ENCODE measurements around the gene VAV3.

Gene VAV3

DNA sequence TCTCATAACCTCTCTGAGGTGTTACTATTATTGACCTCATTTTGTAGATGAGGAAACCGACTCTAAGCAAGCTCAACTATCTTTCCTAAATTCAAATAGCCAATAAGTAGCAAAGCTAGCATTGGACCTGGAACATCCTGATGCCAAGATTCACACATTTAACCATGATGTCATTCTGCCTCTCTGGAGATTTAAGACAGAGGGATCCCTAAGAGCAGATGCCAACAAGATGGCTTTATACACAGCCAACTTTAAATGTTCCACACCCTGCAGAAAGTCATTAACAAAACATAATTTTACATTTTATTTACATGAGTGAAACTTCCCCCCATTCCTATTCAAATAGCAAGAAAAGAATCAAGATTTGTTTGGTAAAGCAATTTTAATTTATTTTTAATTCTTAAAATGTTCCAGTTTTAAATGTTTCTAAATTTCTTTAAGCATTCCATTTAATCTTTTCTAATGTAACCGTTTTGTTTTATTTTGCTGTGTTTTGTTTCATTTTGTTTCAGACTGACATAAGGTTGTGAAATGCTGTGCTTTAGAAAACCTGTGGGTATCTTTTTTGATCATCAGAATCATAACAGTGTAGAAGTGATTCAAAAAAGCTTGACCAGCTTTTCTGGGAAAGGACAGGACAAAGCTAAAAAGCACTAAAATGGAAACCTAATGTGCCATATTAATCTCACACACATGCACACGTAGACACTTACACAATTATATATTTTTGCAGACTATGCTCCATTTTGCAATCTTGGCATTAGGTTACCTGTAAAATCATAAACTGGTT lies 7.6 kb upstream of the VAV3 start:
- no peak for DNase-seq

DNA sequence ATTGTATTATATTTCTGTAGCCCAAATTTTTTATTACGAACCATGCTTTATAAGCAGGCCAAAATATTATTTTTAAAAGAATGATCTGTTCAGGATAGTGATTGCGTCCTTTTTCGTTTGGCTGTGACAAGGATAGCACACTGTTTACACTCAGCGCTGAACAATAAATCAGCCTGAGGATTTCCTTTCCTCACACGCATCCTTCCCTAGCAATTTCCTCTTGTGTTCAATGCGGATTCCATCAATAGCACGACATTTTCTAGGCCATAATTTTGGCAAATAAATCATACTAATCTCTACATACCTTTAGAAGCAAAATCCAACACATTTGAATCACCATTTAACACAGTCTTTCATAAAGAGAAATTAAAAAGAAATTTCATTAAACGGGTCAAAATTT lies 1.6 kb upstream of the VAV3 start:
- DNase-seq: no peak

DNA sequence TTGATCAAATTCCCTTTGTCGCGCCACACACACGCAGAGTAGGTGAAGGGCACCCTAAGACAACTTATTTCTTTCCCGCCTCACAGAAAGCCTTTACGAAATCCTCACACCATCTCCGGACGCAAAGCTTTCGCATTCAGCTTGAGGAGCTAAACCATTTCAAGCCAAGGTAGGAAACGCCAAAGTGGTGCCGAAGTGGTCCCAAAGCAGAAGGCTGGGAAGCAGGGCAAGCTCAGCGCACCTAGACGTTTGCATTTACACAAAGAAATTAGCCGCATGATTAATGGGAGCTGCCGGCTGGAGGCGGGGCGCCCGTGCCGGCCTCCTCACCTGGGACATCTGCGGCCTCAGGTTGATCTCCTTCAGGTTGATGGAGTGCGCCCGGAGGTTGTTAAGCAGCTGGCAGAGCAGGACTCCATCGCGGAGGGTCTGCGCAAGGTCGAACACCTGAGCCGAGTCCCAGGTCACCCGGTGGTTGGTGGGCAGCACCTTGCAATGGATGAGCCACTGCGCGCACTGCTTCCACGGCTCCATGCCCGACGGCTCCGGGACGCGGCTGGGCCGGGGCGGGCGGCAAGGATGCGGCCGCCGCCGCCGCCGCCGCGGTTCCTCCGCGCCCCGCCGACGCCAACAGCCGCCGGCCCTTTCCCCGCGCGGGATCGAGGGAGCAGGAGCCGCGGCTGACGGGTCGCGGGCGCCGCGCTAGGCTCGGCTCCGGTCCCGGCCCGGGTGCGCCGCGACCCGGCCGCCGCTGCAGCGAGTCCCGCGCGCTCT lies 457 bp downstream of the VAV3 start:
- no peak for DNase-seq

DNA sequence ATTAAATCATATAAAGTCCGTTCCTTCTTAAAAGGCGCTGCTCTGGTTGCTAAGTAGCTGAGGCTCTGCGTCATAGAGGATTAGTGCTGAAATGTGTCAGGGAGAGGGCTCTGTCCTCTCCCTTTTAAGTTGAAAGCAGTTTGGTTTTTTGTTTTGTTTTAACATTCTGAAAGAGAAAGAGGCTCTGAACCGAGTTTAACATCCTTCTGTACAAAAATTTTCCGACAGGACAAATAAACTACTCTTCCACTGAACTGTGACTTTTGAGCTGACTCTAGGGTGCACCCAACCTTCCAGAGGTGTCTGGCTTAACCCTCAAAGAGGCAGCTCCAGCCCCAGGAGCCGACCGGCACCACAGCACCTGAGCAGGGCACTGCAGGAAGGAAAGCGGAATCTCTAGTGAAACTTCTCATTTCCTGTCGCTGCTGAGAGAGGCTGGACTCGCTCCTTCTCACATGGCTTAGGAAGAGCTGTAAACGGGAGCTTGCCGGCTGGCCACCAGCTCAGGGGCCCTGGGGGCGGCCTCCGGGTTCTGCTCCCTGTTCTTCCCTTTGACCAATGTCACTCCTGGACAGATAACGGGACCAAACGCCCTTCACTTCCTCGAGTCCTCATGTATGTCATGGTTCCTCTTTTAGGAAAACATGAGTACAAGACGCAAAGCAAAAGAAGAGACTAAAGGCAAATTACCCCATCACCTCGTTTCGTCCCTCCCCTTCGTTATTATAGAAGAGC lies 1.2 kb downstream of the VAV3 start:
- peak; percentile 58 for DNase-seq

DNA sequence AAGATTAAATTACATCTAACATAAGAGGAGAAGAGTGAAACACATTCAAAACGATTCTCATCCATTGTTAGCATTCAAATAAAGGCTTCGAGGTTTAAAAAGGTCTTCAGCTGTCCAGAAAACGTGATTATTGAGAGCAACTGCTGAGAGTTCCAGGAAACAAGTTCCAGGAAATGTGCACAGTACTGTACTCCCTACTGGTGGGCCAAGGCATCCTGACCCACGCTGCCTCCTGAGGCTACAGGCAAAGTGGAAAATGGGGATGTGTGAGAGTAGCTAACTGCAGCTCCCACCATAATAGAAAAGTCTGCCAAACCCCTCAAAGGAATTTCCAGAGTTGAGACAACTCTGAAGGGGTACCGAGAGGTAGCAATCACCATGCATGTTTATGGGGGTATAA lies 2.0 kb downstream of the VAV3 start:
- DNase-seq: peak; percentile 65

DNA sequence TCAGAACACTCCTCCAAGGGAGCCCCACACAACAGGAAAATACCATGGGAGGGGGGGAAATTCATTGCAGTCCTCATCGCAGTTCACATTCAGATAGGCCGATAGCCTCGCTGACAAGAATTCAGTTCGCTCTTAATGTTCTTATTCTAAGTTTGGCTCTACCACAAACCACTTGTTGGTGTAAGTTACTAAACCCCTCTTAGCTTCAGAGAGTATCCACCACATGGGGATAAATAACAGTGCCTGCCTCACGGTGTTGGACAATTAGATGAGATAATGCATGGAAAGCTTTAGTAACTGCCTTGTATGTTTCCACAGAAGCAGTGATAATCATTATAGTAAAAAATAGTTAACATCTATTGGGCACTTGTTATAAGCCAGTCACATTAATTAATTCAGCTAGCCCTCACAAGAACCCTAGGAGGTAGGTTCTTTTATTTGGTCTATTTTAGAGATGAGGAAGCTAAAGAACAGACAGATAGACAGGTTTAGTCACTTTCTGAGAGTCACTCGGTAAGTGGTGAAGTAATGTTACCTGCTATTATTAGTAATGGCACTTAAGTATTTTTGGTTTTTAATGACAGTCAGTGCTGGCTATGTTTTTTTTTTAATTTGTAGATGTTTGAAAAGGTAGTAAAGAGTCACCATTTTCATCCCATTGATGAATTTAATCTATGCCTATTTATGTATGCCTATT lies 10.1 kb downstream of the VAV3 start:
- DNase-seq: no peak

DNA sequence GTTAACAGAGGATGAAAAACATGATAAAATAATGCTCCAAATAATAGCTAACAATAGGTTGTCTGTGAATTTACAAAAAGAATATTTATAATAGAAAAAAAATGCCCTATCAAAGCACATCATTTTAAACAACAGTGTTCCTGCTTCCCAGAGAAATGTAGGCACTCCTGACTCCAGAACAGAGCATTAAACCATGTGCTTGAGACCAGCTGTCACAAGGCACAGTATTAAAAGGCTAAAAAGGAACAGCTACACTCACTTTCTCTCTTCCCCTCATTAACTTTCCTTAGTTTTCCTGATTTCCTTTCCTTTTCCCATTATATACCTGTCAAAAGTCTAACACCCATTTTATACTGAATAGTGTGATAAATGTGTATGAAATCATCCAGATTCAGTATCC lies 10.9 kb downstream of the VAV3 start:
- no peak for DNase-seq

DNA sequence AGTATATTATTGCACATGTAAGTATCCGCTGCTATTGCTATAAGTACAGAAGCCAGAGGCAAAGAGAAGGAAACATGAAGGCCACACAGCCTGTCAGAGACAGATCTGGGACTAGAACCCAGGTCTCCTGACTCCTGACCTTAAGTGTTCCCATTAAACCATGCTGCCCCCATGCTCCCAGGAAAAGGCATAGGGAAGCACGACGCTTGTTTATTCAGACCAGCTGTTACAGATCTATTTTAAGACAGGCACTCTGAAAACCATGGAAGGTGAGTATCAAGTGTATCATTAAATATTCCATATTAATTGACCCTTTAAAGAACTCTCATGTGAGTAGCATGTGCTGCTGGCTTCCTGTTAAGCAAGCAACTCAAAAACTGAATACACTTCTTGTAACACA lies 11.4 kb downstream of the VAV3 start:
- no peak for DNase-seq

DNA sequence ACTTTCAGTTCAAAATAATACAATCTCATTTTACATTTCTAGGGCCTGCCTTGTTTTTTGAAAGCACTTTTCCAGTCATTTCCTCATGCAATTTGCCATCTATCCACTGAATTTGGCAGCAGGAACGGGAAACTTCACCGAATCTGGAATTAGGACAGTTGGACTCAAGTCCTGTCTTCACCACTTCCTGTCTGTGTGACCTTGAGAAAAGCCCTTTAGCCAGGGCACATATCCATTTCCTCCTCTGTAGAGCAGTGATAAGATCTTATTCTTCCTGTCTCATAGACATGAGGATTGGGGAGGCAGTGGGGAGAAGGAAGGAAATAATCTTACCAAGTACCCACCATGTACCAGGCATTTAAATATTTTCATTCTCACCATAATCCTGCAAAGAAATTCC lies 12.0 kb downstream of the VAV3 start:
- DNase-seq: peak; percentile 33

DNA sequence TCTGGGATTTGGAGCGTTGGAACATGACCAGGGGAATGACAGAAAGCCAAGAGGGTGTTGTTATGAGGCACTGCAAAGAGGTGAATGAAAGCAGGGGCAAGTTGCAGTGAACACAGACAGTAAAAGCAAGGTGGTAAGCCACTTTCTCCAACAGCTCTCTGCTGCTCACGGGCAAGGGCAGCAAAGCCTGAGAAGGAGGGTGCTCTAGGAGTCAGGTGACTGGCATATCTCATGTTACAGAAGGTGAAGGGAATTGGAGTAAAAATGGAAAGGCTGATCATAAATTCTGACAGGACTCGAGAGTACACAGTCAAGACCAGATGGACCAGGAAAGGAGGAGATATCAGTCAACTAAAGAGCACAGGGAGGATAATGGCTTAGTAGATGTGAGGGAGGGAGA lies 14.5 kb downstream of the VAV3 start:
- peak; percentile 88 for DNase-seq

DNA sequence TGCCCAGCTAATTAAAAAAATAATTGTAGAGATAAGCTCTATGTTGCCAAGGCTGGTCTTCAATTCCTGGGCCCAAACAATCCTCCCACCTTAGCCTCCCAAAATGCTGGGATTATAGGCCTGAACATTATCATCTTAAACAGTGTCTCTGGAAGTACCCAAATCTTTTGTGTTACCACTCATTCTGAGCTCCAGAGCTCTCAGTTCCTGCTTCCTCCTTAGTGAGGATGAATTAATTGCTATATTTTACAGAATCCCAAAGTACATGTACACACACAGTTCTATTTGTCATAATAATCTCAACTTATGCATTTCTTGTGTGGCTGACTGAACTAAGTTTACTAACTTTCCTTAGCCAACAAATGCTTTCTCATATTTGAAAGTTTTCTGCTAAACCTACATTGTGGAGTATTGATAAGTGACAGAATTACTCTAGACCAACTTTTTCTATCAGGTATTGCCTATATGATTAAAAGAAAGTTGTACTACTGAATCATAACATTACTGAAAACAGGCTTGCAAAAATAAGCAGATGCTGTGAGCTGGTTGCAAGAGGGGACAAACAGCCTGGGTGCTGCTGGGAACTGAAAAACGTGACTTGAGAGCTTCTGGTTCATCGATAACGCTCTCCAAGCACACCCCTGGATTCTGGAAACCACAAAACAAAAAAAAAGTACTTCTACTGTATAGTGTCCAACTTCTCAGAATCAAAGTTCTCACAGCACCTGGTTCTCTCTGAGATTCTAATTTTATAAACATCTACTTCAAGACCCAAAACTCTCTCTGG lies 15.3 kb downstream of the VAV3 start:
- peak; percentile 67 for DNase-seq

DNA sequence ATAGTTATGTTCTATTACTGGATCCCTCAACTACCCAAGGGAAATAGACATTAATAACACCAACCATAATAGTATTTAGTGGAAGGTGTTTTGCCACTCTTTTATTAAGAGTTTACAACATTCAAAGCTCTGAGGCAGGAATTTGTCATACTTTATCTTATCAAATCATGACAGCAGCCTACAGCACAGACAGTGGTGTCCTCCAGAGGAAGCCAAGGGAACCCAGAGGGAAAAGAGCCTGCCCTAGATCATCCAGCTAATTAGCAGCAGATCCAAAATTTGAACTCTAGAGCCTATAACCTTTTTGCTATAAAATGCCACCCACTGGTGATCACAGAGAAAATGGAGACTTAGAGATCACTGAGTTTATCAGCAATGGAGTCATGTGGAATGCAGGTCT lies 18.2 kb downstream of the VAV3 start:
- DNase-seq: peak; percentile 70

DNA sequence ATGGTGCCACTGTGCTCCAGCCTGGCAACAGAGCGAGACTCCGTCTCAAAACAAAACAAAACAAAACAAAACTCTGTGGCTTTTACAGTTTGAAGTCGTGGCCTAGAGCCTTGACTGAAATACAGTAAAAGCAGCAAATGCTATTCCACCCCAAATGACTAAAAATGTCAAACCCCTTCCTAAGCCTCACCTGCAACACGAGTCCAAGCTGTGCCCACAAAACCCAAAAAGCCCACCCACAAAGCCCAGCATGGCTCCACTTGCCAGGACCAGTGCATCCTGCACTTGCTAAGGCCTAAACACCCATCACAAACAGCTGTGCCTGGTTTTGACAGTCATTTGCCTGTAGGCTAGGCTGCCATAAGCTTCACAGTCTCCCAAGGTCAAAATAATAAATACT lies 21.3 kb downstream of the VAV3 start:
- DNase-seq: no peak

DNA sequence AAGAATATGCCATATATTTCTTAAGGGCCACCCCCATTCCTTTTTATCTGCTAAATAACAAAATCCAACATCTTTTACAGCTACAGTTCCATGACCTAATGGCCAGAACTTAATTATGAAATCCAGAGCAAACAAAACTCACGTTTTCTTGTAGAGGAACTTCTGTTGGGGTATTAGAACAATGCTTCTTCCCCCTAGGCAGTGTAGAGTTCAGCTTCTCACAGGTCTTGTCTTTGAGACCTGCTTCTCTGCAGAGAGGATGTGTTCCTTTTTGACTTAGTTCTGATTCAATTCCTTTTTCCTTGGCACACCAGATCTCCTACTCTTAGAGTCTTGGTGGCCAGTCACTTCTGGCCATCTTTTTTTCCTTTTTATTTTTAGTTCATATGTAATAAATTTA lies 22.2 kb downstream of the VAV3 start:
- DNase-seq: no peak

DNA sequence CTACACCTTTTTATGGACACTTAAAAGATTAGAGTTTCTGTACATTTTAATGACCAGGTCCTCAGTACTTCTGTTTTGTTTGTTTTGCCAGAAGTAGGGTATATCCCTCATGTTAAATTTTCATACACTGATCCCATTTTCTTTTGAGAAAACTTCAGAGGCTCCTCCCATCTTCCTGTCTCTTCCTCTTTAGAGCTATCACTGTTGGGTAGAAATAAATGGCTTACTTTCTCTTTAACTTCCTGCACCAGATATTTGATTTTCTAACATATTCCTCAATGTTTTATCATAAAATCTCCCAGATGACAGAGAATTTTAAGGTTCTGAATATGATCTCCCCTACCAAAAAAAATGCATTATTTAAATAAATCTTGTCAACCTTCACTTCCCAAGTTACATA lies 23.4 kb downstream of the VAV3 start:
- DNase-seq: no peak

DNA sequence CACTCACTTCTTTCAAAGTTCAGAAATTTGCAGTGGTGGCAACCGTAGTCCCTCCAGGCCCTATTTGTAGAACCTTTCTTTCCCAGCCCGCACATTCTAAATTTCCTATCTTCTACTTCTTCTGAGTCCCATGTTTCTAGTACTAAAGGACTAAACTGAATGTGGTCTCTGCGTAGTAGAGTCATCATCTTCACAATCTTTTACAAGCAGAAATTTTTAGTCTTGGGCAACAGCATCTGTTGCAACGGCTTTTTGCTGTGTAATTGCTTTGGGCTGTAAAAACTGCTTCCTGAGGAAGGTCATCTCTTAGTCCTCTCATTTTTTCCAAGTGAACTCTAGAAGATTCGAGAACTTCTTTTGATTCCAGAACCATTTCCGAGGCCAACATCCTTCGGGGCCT lies 23.9 kb downstream of the VAV3 start:
- DNase-seq: peak; percentile 56

DNA sequence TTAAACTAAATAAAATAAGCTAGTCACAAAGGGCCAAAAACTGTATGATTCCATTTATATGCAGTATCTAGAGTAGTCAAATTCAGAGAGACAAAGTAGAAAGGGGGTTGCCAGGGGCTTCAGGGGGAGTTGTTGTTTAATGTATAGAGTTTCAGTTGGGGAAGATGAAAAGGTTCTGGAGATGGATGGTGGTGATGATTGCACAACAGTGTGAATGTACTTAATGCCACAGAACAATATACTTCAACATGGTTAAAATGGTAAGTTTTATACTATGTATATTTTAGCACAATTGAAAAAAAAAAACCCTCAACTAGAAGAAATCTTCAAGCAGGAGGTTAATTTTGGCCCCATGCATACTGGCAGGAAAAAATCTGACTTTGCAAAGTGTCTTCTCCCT lies 24.3 kb downstream of the VAV3 start:
- no peak for DNase-seq

DNA sequence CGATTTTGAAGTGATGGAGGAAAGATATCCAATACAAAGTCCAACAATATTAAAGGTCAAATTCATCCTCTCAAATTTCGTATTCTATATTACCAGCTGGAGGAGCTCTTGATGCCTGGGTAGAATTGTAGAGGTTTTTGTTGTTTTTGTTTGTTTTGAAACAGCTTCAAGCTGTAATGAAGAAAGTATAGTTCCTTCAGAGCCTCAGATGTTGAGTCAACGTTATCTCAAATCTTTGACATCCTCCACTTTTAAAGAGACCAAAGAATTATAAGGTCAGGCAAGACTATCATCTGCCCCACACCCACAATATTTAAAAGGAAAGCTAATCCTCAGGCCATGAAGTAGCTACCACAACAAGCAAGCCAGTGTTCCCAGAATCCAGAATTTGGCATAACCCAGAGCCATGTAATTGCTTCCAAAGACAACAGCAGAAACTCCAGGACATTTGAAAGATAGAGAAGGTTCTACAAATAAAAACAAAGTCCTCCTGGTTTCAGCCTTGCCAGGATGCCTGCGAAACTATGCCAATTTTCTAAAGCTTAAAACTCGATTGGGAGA lies 24.9 kb downstream of the VAV3 start:
- DNase-seq: no peak

DNA sequence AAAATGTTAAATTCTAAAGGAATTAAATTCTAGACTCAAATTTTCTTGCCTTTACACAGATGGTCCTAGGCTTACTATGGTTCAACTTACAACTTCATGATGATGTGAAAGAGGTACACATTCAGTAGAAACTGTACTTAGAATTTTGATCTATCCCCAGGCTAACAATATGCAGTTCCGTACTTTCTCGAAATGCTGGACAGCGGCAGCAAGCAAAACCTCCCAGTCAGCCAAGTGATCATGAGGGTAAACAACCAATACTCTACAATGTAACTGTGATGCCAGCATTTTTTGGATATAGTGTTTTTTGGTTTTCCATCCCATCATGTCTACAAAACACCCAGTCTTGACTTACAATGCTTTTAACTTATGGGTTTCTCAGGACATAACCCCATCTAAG lies 25.7 kb downstream of the VAV3 start:
- no peak for DNase-seq

DNA sequence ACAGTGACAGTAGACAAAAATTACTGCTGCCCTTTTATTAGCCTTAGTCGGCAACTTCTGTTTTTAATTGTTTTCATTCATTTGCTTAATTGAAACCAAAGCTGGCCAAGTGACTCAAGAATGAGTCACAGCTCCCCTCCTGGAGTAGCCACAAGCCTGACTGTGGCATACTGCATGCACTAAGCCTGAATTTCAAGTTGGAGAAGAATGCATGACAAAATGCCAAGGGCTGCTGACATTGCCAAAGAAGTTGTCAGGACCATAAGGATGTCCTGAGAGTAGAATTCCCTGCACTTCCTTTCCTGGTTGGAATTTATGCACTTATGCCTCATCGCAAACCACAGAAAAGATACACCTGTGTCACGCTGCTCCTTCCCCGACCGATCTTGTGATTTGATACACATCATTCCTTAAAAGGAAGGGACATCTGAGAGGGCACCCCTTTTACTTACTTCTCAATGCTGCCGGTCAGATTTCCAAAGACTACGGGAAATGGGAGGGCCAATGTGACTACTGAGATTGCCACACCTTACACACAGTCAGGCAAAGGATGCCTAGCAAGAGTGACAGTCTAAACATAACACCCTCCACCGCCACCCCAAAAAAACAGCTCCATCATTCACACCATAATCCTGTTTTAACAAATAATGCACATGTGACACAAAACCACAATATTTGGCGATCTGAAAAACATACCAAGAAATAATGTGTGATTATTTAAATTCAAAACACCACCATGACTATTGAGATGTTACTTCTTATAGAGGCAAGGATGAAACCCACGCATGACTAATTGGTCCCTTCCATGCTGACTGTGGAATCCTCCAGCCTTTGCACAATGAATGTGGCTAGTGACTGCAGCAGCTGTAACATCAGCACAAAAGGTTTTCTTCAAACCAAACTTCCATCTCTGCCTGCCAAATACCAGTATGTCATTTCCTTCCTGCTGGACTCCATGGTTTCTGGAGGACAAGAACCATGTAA lies 28.2 kb downstream of the VAV3 start:
- peak; percentile 62 for DNase-seq
